Raji (cell line): ENCODE measurements around the gene MYOD1.

Experiments
- POLR2A ChIP-seq: IDR thresholded peaks from 2 replicates; pipeline ENCODE4 v1.6.1; 2011; ENCODE audit warnings: low read depth, low read length, control low read depth; ENCODE audit not compliant: insufficient read depth

Gene MYOD1

GRCh38 chr11:17736579-17736893 is 17.2 kb downstream of the MYOD1 start:
- no peak for TF ChIP-seq POLR2A

GRCh38 chr11:17736930-17737817 is 17.8 kb downstream of the MYOD1 start:
- TF ChIP-seq POLR2A, result no peak

GRCh38 chr11:17738151-17738973 is 19.0 kb downstream of the MYOD1 start:
- TF ChIP-seq POLR2A, result no peak

DNA sequence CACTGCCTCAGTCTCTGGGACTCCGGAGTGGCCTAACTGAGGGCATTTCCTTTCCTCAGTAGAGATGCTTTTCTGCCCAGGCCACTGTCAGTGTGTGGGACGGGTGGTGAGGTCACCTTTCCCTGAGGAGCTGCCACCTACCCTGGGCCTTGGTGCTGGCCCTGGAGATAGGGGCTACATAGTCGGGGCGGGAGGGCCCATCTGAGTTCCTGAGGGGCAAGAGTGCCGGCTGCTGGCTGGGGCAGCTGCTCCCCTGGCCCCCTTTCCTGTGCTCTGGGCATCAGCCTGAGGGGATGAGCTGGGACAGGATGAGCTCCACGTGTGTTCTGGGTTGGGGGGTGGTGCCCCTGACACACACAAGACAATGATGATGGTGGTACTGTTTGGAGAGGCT is 20.6 kb downstream of the MYOD1 start:
- TF ChIP-seq POLR2A, result no peak

GRCh38 chr11:17740649-17741235 is 21.4 kb downstream of the MYOD1 start:
- TF ChIP-seq POLR2A, result no peak

DNA sequence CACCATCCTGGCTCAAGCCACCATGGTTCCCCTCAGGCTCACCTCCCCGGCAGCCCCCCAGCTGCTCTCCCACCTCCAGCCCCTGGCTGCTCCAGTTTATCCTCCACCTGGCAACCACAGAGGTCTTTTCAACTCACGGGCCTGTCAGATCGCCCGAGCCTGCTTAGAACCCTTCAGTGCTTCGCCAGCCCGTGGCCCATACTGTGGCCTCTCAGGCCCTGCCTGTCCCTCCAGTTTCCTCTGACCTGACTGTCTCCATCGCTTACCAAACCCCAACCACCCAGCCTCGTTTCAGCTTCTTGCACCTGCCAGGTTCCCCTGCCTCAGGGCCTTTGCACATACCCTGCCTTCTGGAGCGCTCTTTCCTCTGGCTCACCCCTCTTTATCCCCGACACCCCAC is 22.1 kb downstream of the MYOD1 start:
- TF ChIP-seq POLR2A, result no peak

- no peak for TF ChIP-seq POLR2A
Measured at GRCh38 chr11:17742019-17742418, 22.6 kb downstream of the MYOD1 start.

DNA sequence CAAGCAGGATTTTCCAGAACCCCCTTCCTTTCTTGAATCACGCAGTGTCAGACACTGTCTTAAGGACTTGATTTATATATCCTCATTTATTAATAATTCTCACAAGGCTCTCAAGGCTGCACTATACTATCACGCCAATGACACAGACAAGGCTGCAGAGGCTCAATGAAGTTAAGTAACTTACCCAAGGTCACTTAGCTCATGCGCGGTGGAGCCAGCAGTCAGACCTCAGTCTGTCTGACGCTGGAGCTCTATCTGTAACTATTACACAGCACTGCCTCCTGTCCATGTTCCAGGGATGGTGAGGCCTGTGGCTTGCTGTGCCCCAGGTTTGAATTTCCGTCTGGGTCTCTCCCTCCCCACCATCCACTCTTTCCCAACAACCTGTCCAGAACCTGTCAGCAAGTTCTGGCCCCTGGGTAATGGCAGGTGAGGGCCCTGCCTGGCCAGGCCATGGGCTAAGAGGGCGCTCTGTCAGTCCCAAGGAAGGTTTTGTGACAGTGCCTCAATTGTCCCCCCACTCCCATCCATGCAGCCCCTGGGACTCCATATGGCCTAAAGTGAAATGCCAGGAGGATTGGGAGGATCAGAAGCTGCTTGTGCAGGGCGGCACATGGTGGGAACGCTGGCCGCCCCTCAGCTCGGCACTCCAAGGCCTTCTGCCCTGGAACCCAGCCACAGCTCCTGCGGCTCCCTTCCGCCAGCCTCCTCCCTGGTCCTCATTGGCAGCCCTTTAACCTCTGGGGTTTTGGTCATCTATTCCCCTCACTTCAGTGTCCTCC is 23.8 kb downstream of the MYOD1 start:
- no peak for TF ChIP-seq POLR2A

GRCh38 chr11:17743808-17744119 is 24.4 kb downstream of the MYOD1 start:
- TF ChIP-seq POLR2A, result no peak

DNA sequence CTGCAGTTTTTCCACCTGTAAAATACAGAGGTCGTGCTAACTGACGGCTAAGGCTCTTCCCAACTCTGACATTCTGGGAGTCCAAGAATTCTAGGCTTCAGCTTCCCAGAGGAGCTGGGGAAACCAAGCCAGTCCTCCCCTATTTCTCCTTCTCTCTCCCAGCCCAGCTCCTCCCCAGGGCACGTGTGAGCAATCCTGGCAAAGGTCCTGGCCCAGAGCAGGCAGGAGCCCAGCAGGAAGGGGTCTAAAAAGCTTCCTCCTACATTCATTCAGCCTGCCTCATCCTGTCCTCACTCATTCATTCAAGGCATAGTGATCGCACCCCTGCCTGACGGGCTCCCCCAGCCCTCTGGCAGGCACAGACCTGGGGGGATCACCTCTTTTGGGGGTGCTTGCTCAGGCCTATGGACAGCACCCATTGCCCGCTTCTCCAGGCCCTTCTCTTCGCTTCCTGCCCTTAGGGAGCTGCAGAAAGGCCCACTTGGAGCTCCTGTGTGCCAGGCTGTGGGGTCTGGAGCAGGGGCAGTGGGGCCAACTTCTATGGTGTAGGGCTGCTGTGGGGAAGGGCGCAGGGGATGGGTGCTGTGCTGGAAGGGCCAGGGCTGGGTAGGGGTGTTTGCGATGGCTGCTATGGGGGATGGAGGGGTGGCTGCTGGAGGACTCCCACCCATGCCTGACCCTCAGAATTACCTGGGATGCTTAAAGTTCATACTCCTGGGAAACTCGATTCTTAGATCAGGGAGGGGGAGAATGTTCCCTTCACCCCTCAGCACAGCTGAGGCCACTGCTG is 25.0 kb downstream of the MYOD1 start:
- TF ChIP-seq POLR2A, result no peak

GRCh38 chr11:17745023-17745772 is 25.8 kb downstream of the MYOD1 start:
- no peak for TF ChIP-seq POLR2A

- no peak for TF ChIP-seq POLR2A
Measured at GRCh38 chr11:17746096-17746495, 26.7 kb downstream of the MYOD1 start.

- TF ChIP-seq POLR2A, result no peak
Measured at GRCh38 chr11:17747131-17747955, 28.0 kb downstream of the MYOD1 start.
